HG03354 (cell line): Measurements from ENCODE around the gene CCDC102A.
A peak's percentile ranks its signal among the peaks of the same experiment; 100 is the strongest.

ENCODE experiments used
- ATAC-seq: cut with Tn5 transposase; IDR thresholded peaks from one replicate; pipeline ENCODE4 v1.9.1; 2021; ENCODE audit warnings: mild to moderate bottlenecking; ENCODE audit not compliant: unreplicated experiment, poor library complexity, severe bottlenecking

CCDC102A gene

GRCh38 chr16:57527027-57527426 lies 9.3 kb downstream of the CCDC102A start:
- no peak for ATAC-seq

- ATAC-seq: no peak
Observed at GRCh38 chr16:57526498-57526897, 9.9 kb downstream of the CCDC102A start.

- ATAC-seq: no peak
Observed at GRCh38 chr16:57525761-57526160, 10.6 kb downstream of the CCDC102A start.

- ATAC-seq: no peak
Observed at GRCh38 chr16:57522960-57523359, 13.4 kb downstream of the CCDC102A start.

- peak; percentile 64 for ATAC-seq
Observed at GRCh38 chr16:57519796-57520360, 16.5 kb downstream of the CCDC102A start.

- no peak for ATAC-seq
Observed at GRCh38 chr16:57518922-57519321, 17.4 kb downstream of the CCDC102A start.

GRCh38 chr16:57518520-57518919 lies 17.9 kb downstream of the CCDC102A start:
- ATAC-seq: no peak

GRCh38 chr16:57517397-57518367 lies 18.7 kb downstream of the CCDC102A start:
- ATAC-seq: no peak

GRCh38 chr16:57516773-57517172 lies 19.6 kb downstream of the CCDC102A start:
- ATAC-seq: no peak

DNA sequence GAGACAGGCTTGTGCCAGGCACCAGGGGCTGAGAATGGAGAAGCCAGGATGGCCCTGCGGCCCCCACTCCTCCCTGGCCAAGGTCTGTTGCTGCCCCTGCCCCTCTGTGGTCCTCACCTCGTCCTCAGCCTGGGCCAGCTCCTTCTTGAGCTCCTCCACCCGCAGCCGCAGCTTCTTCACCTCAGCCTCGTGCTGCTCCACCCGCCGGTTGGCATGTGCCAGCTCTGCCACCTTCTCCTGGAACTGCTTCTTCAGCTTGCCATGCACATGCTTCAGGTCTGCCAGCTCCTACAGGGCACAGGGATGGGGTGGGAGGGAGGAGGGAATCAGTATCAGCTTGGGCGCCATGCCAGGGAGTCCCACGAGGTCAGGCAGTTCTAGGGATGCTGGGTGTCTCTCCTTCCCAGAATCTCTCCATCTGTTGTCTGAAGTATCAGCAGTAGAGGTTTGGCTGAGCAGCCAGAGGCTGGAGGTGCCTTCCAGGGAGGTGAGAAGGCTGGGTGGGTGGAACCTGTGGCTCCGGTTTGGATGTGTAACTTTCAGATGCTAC lies 20.1 kb downstream of the CCDC102A start:
- no peak for ATAC-seq

- no peak for ATAC-seq
Observed at GRCh38 chr16:57514791-57515600, 21.4 kb downstream of the CCDC102A start.

GRCh38 chr16:57514371-57514770 lies 22.0 kb downstream of the CCDC102A start:
- no peak for ATAC-seq

- no peak for ATAC-seq
Observed at GRCh38 chr16:57513371-57514102, 22.8 kb downstream of the CCDC102A start.

DNA sequence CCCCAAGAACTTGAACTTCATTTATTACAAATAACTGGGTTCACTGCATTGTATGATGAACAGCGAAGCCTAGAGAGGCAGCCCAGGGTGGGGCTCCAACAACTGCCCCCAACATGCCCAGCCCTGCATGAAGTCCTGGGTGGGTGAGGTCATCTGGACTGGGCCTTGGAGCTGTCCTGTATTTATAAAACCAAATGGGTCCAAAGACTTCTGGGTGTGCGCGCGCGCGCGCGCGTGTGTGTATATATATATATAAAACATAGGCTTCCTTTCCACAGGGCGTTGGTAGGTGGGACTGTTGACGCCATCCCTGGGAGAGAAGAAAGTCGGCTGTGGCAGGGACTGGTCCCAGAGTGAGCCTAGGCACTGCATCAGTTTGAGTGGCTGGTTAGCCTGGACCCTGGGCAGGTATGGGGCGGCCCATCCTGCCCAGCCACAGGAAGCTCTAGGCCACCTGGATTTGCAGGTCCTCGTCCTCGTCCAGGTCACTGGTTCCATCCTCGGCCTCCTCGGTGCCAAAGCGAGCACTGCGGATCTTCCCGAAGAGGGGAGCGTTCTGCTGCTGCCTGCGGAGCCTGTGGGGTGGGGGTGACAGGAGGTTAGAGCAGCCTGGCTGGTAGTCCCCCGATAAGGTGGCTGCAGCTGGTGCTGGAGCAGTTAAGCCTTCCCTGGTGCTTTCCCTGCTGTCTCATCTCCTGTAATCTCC lies 23.9 kb downstream of the CCDC102A start:
- no peak for ATAC-seq

GRCh38 chr16:57510016-57510871 lies 26.1 kb downstream of the CCDC102A start:
- no peak for ATAC-seq

- ATAC-seq: no peak
Observed at GRCh38 chr16:57509231-57509923, 27.0 kb downstream of the CCDC102A start.

DNA sequence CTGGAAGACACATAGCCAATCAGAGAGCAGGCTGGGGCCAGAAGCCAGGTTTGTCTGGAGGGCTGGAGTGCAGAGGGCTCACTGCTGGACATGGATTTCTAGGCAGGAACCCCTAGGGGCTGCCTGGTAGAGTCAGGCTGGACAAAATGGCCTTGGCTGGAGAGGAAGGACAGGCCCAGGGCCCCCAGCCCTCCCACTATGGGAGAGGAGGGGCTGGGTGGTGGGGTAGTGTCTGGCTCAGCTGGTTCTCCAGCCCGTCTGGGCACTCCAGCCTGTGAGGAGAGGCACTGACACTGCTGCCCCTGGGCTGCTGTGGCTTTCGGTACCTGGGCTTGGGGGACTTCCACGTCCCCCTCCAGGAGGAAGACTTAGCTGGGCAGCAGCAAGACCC lies 28.3 kb downstream of the CCDC102A start:
- no peak for ATAC-seq
